ENCODE results near the gene IL33.

Gene IL33

DNA sequence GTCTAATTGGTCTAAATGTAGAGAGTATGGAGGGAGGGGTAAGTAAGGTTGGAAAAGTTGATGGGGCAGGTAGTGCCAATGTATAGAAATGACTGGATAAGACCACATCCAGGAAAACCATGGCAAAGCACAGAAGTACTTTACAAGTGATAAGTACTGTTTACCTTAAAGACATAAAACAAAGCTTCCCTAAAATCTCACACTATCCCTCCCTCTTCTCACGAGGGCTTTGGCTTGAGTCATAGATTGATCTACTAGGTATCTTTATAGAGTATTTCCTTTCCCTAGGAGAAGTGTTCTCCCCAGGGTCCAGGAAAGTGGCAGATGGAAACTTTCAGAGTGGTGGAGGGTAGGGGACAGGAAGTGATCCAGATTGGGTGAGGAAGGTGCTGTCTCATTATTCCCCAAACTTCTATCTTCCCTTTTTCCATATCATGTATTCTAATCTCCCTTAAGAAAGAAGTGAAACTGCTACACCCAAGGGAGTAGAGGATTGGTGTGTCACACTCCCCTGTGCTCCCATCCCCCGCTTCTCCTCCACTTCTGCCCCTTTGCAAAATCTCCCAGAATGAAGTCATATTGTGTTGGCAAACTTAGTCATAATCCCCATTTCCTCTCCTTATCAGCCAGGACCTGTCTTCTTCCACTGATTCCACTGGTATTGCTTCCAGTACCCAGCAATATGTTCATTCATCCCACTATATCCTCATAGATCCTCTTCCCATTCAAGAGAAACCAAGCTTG is 14.6 kb downstream of the IL33 start:
- DNase-seq (ENCODE audit: low spot score), result peak; percentile 56

GRCh38 chr9:6232336-6232945 is 16.8 kb downstream of the IL33 start:
- peaks cover 13% of the 10 kb centered on the region for H3K4me1 ChIP-seq (ENCODE audit: insufficient read depth, poor library complexity, severe bottlenecking)
- H3K36me3 ChIP-seq (ENCODE audit: low read depth), result no peaks in the 10 kb centered on the region
- H3K4me3 ChIP-seq (ENCODE audit: severe bottlenecking), result no peak overlapping the region
- no peaks in the 10 kb centered on the region for H3K9me3 ChIP-seq (ENCODE audit: severe bottlenecking)
- H3K27me3 ChIP-seq (ENCODE audit: insufficient read depth, poor library complexity, severe bottlenecking), result no peaks in the 10 kb centered on the region
- DNase-seq (ENCODE audit: low spot score), result no peak
- TF ChIP-seq CTCF (IDR thresholded peaks at IDR 0.05; ENCODE audit: poor library complexity, severe bottlenecking), result no peak
- H3K27ac ChIP-seq (ENCODE audit: poor library complexity, severe bottlenecking), result no peak overlapping the region
- no peak for ATAC-seq (ENCODE audit: low read depth)

More for the DNA sequence above, 14.6 kb downstream of the IL33 start:
- H3K4me3 ChIP-seq (ENCODE audit: severe bottlenecking), result no peak overlapping the region
- ATAC-seq (ENCODE audit: low read depth), result peak; percentile 91
- H3K4me1 ChIP-seq (ENCODE audit: insufficient read depth, poor library complexity, severe bottlenecking), result peaks cover 22% of the 10 kb centered on the region
- no peaks in the 10 kb centered on the region for H3K9me3 ChIP-seq (ENCODE audit: severe bottlenecking)
- peak overlapping the region; percentile 38 for H3K27ac ChIP-seq (ENCODE audit: poor library complexity, severe bottlenecking)
- no peaks in the 10 kb centered on the region for H3K36me3 ChIP-seq (ENCODE audit: low read depth)
- TF ChIP-seq CTCF (IDR thresholded peaks at IDR 0.05; ENCODE audit: poor library complexity, severe bottlenecking), result no peak
- no peaks in the 10 kb centered on the region for H3K27me3 ChIP-seq (ENCODE audit: insufficient read depth, poor library complexity, severe bottlenecking)

GRCh38 chr9:6234014-6234413 is 18.4 kb downstream of the IL33 start:
- peaks cover 15% of the 10 kb centered on the region for H3K4me1 ChIP-seq (ENCODE audit: insufficient read depth, poor library complexity, severe bottlenecking)
- DNase-seq (ENCODE audit: low spot score) (no peak), ATAC-seq (ENCODE audit: low read depth) (no peak)
- no peaks in the 10 kb centered on the region for H3K27me3 ChIP-seq (ENCODE audit: insufficient read depth, poor library complexity, severe bottlenecking)
- no peak overlapping the region for H3K27ac ChIP-seq (ENCODE audit: poor library complexity, severe bottlenecking)
- H3K9me3 ChIP-seq (ENCODE audit: severe bottlenecking), result no peaks in the 10 kb centered on the region
- no peak for TF ChIP-seq CTCF (IDR thresholded peaks at IDR 0.05; ENCODE audit: poor library complexity, severe bottlenecking)
- no peak overlapping the region for H3K4me3 ChIP-seq (ENCODE audit: severe bottlenecking)
- no peaks in the 10 kb centered on the region for H3K36me3 ChIP-seq (ENCODE audit: low read depth)

- H3K4me1 ChIP-seq (ENCODE audit: insufficient read depth, poor library complexity, severe bottlenecking), result peaks cover 6% of the 10 kb centered on the region
- no peak overlapping the region for H3K4me3 ChIP-seq (ENCODE audit: severe bottlenecking)
- no peak overlapping the region for H3K27ac ChIP-seq (ENCODE audit: poor library complexity, severe bottlenecking)
- no peak for DNase-seq (ENCODE audit: low spot score)
- ATAC-seq (ENCODE audit: low read depth), result no peak
- TF ChIP-seq CTCF (IDR thresholded peaks at IDR 0.05; ENCODE audit: poor library complexity, severe bottlenecking), result no peak
- no peaks in the 10 kb centered on the region for H3K36me3 ChIP-seq (ENCODE audit: low read depth)
- no peaks in the 10 kb centered on the region for H3K27me3 ChIP-seq (ENCODE audit: insufficient read depth, poor library complexity, severe bottlenecking)
- no peaks in the 10 kb centered on the region for H3K9me3 ChIP-seq (ENCODE audit: severe bottlenecking)
These were observed 21.7 kb downstream of the IL33 start for GRCh38 chr9:6237267-6237666.

DNA sequence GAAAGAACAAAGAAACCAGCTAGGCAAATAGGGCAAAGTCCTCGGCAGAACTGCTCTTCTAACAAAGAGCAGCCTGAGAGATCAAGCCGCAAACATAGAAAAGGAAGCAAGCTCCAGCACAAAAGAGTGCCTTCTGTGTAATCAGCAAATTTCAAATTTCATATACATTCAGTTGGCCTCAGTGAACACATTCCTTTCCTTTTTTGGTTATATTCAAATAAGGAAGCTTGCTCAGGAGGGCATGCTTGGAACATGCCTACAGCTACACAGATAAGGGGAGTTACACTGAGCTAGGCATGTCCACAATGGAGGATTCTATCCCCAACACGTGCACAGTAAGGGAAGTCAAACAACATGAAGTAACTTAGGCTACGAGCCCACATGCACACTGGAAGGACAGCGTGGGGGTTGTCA is 23.4 kb downstream of the IL33 start:
- ATAC-seq (ENCODE audit: low read depth) (peak; percentile 50; the same call in 2 of the 3 replicates), DNase-seq (ENCODE audit: low spot score) (no peak)
- Histone ChIP-seq H3K27me3 (ENCODE audit: insufficient read depth, poor library complexity, severe bottlenecking) (no peaks in the 10 kb centered on the region), H3K4me3 (ENCODE audit: severe bottlenecking) (no peak overlapping the region), H3K4me1 (ENCODE audit: insufficient read depth, poor library complexity, severe bottlenecking) (peaks cover 10% of the 10 kb centered on the region), H3K9me3 (ENCODE audit: severe bottlenecking) (no peaks in the 10 kb centered on the region), H3K27ac (ENCODE audit: poor library complexity, severe bottlenecking) (no peak overlapping the region), H3K36me3 (ENCODE audit: low read depth) (no peaks in the 10 kb centered on the region)
- TF ChIP-seq CTCF (IDR thresholded peaks at IDR 0.05; ENCODE audit: poor library complexity, severe bottlenecking), result no peak

All from RWPE2 (cell line).